Endothelial cell of umbilical vein (primary cell): ENCODE measurements around the gene EEFSEC. TPM values are rescaled to one million over a fixed set of nuclear protein-coding genes. Genes with fewer than 3 reads are reported as not detected.

Experiments
- BruUV-seq: library from RNA; stranded (reverse); fragments of 400-500 nt; replicated peaks from 2 replicates; lab custom pipeline; 2021; lab: Mats Ljungman, UMichigan
- CTCF ChIA-PET: fragments of 300-600, 350-600 bp; sonication (Branson Sonifier 250); formaldehyde crosslinking; loops from one replicate; lab custom pipeline; 2021; ENCODE audit warnings: antibody characterized with exemption, inconsistent platforms; lab: Charles Lee
- POLR2A ChIA-PET: fragments of 300-600, 350-600 bp; sonication (Branson Sonifier 250); formaldehyde crosslinking; loops from one replicate; lab custom pipeline; 2021; ENCODE audit warnings: antibody characterized with exemption, inconsistent platforms; lab: Charles Lee
- DNase-seq: peaks from one replicate; pipeline ENCODE4 v3.0.0-alpha.2; 2011; ENCODE audit warnings: low read depth, low spot score
- FAIRE-seq: peaks from 2 replicates; lab custom pipeline; 2011; peaks lifted over from hg19 to GRCh38; lab: Jason Lieb, UNC
- H2AFZ ChIP-seq: 2 replicates; pipeline ENCODE4 v1.6.0; 2012; ENCODE audit warnings: low read depth, low read length, control low read depth, inconsistent platforms
- H3K27ac ChIP-seq: 2 replicates; pipeline ENCODE4 v1.5.1; 2011; ENCODE audit warnings: low read depth, mild to moderate bottlenecking, control low read depth, low read length, moderate library complexity; ENCODE audit not compliant: insufficient read depth
- H3K27me3 ChIP-seq, 2 experiments: 2 replicates each; pipeline versions ENCODE4 v1.6.0 to v1.6.1; 2011; ENCODE audit warnings: low read length in 2 of 2, mixed read lengths in 1 of 2; ENCODE audit not compliant: control insufficient read depth in 2 of 2, insufficient read depth in 2 of 2
- H3K36me3 ChIP-seq, 2 experiments: 2 replicates in 1 of 2; 3 replicates in 1 of 2; pipeline ENCODE4 v1.5.1; 2011; ENCODE audit warnings: low read length in 2 of 2, mild to moderate bottlenecking in 1 of 2, moderate library complexity in 1 of 2; ENCODE audit not compliant: control insufficient read depth in 2 of 2, insufficient read depth in 2 of 2; ENCODE audit errors: extremely low read depth in 1 of 2
- H3K4me1 ChIP-seq: 3 replicates; pipeline ENCODE4 v1.5.1; 2011; ENCODE audit warnings: mild to moderate bottlenecking, low read length; ENCODE audit not compliant: control insufficient read depth, insufficient read depth; ENCODE audit errors: extremely low read depth
- H3K4me2 ChIP-seq: 2 replicates; pipeline ENCODE4 v1.6.1; 2011; ENCODE audit warnings: low read length, control low read depth, mixed read lengths; ENCODE audit not compliant: insufficient read depth
- H3K4me3 ChIP-seq, 3 experiments: fragments of 200-600 bp in 1 of 3; sonication (generic), shearing (Covaris generic) in 1 of 3; replicated peaks in 1 of 3; 2 replicates each; pipeline ENCODE4 v1.5.1; 2011 to 2016; ENCODE audit warnings: control low read depth in 3 of 3, low read length in 3 of 3, mild to moderate bottlenecking in 2 of 3, inconsistent platforms in 1 of 3, low read depth in 1 of 3, moderate library complexity in 1 of 3; ENCODE audit not compliant: insufficient read depth in 1 of 3
- H3K79me2 ChIP-seq: 2 replicates; pipeline ENCODE4 v1.6.0; 2012; ENCODE audit warnings: low read length, inconsistent platforms; ENCODE audit not compliant: control insufficient read depth, insufficient read depth
- H3K9ac ChIP-seq: replicated peaks from 2 replicates; pipeline ENCODE3; 2011; ENCODE audit warnings: low read length, control low read depth; ENCODE audit not compliant: insufficient read depth; ENCODE audit errors: extremely low read depth
- H3K9me1 ChIP-seq: replicated peaks from 3 replicates; pipeline ENCODE4 v1.6.0; 2011; ENCODE audit warnings: mild to moderate bottlenecking, low read length; ENCODE audit not compliant: control insufficient read depth, insufficient read depth; ENCODE audit errors: extremely low read depth
- H3K9me3 ChIP-seq: replicated peaks from 2 replicates; pipeline ENCODE4 v1.5.1; 2012; ENCODE audit warnings: low read length, inconsistent platforms; ENCODE audit not compliant: control insufficient read depth, insufficient read depth
- H4K20me1 ChIP-seq: replicated peaks from 2 replicates; pipeline ENCODE3; 2011; ENCODE audit warnings: mild to moderate bottlenecking, low read length; ENCODE audit not compliant: control insufficient read depth, insufficient read depth; ENCODE audit errors: extremely low read depth
- CTCF ChIP-seq, 2 donors: IDR thresholded peaks; 1 replicate in 1 of 2; 2 replicates in 1 of 2; pipeline ENCODE4 v1.5.1; 2011; ENCODE audit warnings: low read length in 2 of 2, mild to moderate bottlenecking in 2 of 2, moderate library complexity in 2 of 2, control low read depth in 1 of 2, inconsistent platforms in 1 of 2, low read depth in 1 of 2; ENCODE audit not compliant: insufficient read depth in 1 of 2; ENCODE audit errors: extremely low read depth in 1 of 2
- EZH2 ChIP-seq: IDR thresholded peaks from 2 replicates; pipeline ENCODE4 v1.6.1; 2012; ENCODE audit warnings: borderline replicate concordance, low read depth, mild to moderate bottlenecking, moderate library complexity, low read length, inconsistent platforms; ENCODE audit not compliant: severe bottlenecking
- FOS ChIP-seq: IDR thresholded peaks from 2 replicates; pipeline ENCODE4 v1.6.1; 2011; ENCODE audit warnings: mild to moderate bottlenecking, low read length, moderate library complexity, borderline replicate concordance; ENCODE audit not compliant: insufficient read depth
- GATA2 ChIP-seq: IDR thresholded peaks from 2 replicates; pipeline ENCODE4 v1.7.0; 2011; ENCODE audit warnings: low read depth, mild to moderate bottlenecking, moderate library complexity, mixed read lengths, low read length; ENCODE audit not compliant: insufficient read length, insufficient read depth
- JUN ChIP-seq: IDR thresholded peaks from 2 replicates; pipeline ENCODE4 v1.6.1; 2011; ENCODE audit warnings: borderline replicate concordance, low read depth; ENCODE audit not compliant: insufficient read length, insufficient read depth
- MAX ChIP-seq: IDR thresholded peaks from 2 replicates; pipeline ENCODE4 v1.6.1; 2011; ENCODE audit not compliant: insufficient read depth, insufficient read length
- MYC ChIP-seq: IDR thresholded peaks from one replicate; pipeline ENCODE4 v1.6.1; 2011; ENCODE audit warnings: mild to moderate bottlenecking, low read depth, low read length
- POLR2A ChIP-seq: IDR thresholded peaks from 2 replicates; pipeline ENCODE4 v1.6.1; 2012; ENCODE audit warnings: low read depth, mild to moderate bottlenecking, control low read depth, low read length
- POLR2AphosphoS5 ChIP-seq: IDR thresholded peaks from 2 replicates; pipeline ENCODE4 v1.6.1; 2012; ENCODE audit warnings: low read depth, mild to moderate bottlenecking, control low read depth, low read length, moderate library complexity; ENCODE audit not compliant: insufficient read depth
- dilution Hi-C: fragments of 300-500 bp; cut with MboI; formaldehyde crosslinking; loops from one replicate; pipeline ENCODE4 v1.15.0; 2019; ENCODE audit warnings: low sequenced_read_pairs; ENCODE audit not compliant: extremely low pct_ligation_motif_present
- intact Hi-C: fragments of 100-400 bp; cut with micrococcal nuclease; formaldehyde crosslinking; loops from one replicate; pipeline ENCODE4 v1.10.0; 2022
- polyA plus RNA-seq, 4 experiments: library from polyadenylated mRNA; depleted of rRNA in 3 of 4; stranded (reverse) in 3 of 4; unstranded in 1 of 4; fragments of >200 nt; gene quantifications; 2 replicates each; pipeline versions ENCODE4 v1.2.1 to v1.2.3, GENCODE V29; 2011 to 2012; ENCODE audit warnings: missing spikeins in 1 of 4
- total RNA-seq: library from RNA; stranded (reverse); gene quantifications from 2 replicates; pipeline ENCODE4 v1.2.3, GENCODE V29; 2021

EEFSEC gene
- total and polyA plus RNA-seq, 2 donors (not counting 3 experiments of a cell fraction or from before 2014, with no cell fraction given) = 13.1 to 14.5 TPM

- no TSS peak for BruUV-seq
- peaks cover 23% of the 10 kb centered on the region for H3K4me1 ChIP-seq
- no peaks in the 10 kb centered on the region for H3K27me3 ChIP-seq
- H3K27ac ChIP-seq = no peak overlapping the region
- H3K4me3 ChIP-seq = no peak overlapping the region
- no peak overlapping the region for H2AFZ ChIP-seq
- POLR2A ChIA-PET = no interaction called here
- no peaks in the 10 kb centered on the region for H3K36me3 ChIP-seq
- DNase-seq (no peak), FAIRE-seq (no peak)
- no peaks in the 10 kb centered on the region for H3K9me3 ChIP-seq
- intact Hi-C loops (no loop called here), dilution Hi-C loops (no loop called here)
- no peaks in the 10 kb centered on the region for H3K79me2 ChIP-seq
- H3K9ac ChIP-seq = no peak overlapping the region
- H4K20me1 ChIP-seq = no peaks in the 10 kb centered on the region
- H3K9me1 ChIP-seq = no peaks in the 10 kb centered on the region
- H3K4me2 ChIP-seq = no peak overlapping the region
- CTCF ChIA-PET = interaction anchor here (1.3 to 1.7 kb wide), 2 partner anchors 13 to 14 kb away, joined by 3 to 4 read pairs; no protein-coding TSS in a partner anchor
- no peak for TF ChIP-seq POLR2A
- no peak for TF ChIP-seq EZH2
- no peak for TF ChIP-seq JUN
- no peak for TF ChIP-seq GATA2
- no peak for TF ChIP-seq POLR2AphosphoS5
- no peak for TF ChIP-seq FOS
- TF ChIP-seq MAX = no peak
- no peak for TF ChIP-seq CTCF (IDR thresholded peaks at IDR 0.05; ENCODE audit: extremely low read depth in 1 of 2, insufficient read depth in 1 of 2, low read depth in 1 of 2, low read length in 2 of 2)
- no peak for TF ChIP-seq MYC
Measured at GRCh38 chr3:128358156-128358895, 205.0 kb downstream of the EEFSEC start.
